Body of pancreas (tissue), 4 donors: Measurements from ENCODE around the gene CACNA1C. TPM values are rescaled to one million over a fixed set of nuclear protein-coding genes. Genes with fewer than 3 reads are reported as not detected.

ENCODE experiments used
- ATAC-seq: fragments of 150-250 bp; one replicate; pipeline ENCODE4 v1.9.1; 2016
- DNase-seq, 4 donors: peaks; one replicate each; pipeline ENCODE4 v3.0.0-alpha.2; 2019
- H3K27ac ChIP-seq, 4 donors: fragments of 200-600 bp; sonication (generic); 1 replicate in 3 of 4; 2 replicates in 1 of 4; pipeline versions ENCODE4 v1.5.1 to v1.6.1; 2016 to 2019; ENCODE audit warnings: mild to moderate bottlenecking in 1 of 4, mixed read lengths in 1 of 4, moderate library complexity in 1 of 4
- H3K27me3 ChIP-seq, 2 donors: fragments of 200-600 bp; sonication (generic); one replicate each; pipeline ENCODE4 v1.6.0; 2016; ENCODE audit warnings: mild to moderate bottlenecking in 1 of 2
- H3K36me3 ChIP-seq, 2 donors: fragments of 200-600 bp; sonication (generic); replicated peaks in 1 of 2; 2 replicates each; pipeline ENCODE4 v1.5.1; 2016; ENCODE audit warnings: low read depth in 2 of 2; ENCODE audit not compliant: insufficient read depth in 1 of 2
- H3K4me1 ChIP-seq: fragments of 200-600 bp; sonication (generic); one replicate; pipeline ENCODE4 v1.6.0; 2016
- H3K4me3 ChIP-seq, 2 donors: fragments of 200-600 bp; sonication (generic); 1 replicate in 1 of 2; 2 replicates in 1 of 2; pipeline ENCODE4 v1.5.1; 2016 to 2019
- H3K9me3 ChIP-seq, 3 donors: fragments of 200-600 bp; sonication (generic); 1 replicate in 2 of 3; 2 replicates in 1 of 3; pipeline ENCODE4 v1.5.1; 2016
- CTCF ChIP-seq, 7 experiments: fragments of 450-650 bp in 4 of 7; fragments of 200-600 bp in 3 of 7; sonication (generic) in 3 of 7; IDR thresholded peaks; one replicate each; pipeline ENCODE4 v1.5.1; 2016 to 2019; ENCODE audit warnings: antibody characterized with exemption in 7 of 7
- POLR2A ChIP-seq, 3 donors: fragments of 450-650 bp; IDR thresholded peaks; one replicate each; pipeline ENCODE4 v1.6.1; 2016; ENCODE audit warnings: antibody characterized with exemption in 3 of 3, mild to moderate bottlenecking in 2 of 3
- WGBS, 2 donors: methylation state at CpG; one replicate each; pipeline ENCODE4 v1.1.5; 2017; 5-methylcytosine and 5-hydroxymethylcytosine counted together
- intact Hi-C: fragments of 100-400 bp; cut with DNase I; formaldehyde crosslinking; loops from one replicate; pipeline ENCODE4 v1.15.1; 2023
- total RNA-seq, 2 donors: library from RNA; depleted of rRNA; stranded (reverse); fragments of >200 nt; gene quantifications; one replicate each; pipeline ENCODE4 v1.1.0, GENCODE V29; 2016

The CACNA1C gene
- total RNA-seq, 2 donors from 2014 or later: 2.3 to 4.4 TPM

DNA sequence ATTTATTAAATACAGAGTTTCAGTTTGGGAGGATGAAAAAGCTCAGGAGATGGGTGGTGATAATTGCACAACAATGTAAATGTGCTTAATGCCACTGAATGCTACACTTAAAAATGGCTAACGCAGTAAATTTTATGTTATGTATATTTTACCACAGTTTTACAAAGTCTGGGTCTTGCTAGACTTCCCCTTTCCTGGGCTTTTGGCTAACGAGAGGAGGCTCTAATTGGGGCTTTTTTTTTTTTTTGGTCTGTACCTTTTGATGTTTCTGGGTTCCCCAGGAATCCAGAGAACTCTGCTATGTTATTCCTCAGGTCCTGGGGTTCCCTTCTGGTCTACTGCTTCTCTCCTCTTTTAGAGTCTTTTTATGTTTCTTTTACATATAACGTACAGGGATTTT is 355.5 kb downstream of the CACNA1C start:
- TF ChIP-seq CTCF (IDR thresholded peaks at IDR 0.05) (no peak), POLR2A (IDR thresholded peaks at IDR 0.05) (no peak)
- H3K27ac ChIP-seq: no peak overlapping the region

DNA sequence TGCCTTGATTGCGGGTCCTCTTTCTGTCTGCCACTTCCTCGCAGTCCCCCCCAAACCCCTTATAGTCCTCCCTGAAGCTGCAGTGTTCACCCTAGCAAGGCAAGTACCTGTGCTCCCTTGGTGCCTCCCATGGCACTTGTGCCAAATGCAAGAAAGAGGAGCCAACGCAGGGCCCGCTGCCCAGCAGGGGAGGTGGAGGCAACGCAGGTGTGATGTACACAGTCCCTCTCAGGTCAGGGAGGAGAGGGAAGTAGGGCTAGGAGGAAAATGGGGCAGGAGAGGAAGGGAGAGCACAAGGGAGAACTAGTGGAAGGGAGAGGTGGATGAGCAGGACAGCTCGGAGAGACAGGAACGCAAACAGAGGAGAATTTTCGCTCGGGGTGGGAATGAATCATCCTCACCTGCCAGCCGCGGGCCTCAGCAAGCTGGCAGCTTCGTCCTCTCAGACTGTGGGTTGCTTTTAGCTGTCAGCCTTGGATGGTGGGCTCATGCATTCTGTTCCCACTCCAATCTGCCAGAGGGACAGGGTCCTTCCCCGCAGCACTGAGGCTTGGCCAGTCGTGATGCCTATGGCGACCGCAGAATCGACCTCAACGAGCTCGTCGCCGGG is 357.0 kb downstream of the CACNA1C start:
- Histone ChIP-seq H3K4me3 (no peak overlapping the region), H3K9me3 (no peaks in the 10 kb centered on the region), H3K4me1 (no peaks in the 10 kb centered on the region), H3K36me3 (no peaks in the 10 kb centered on the region), H3K27ac (no peak overlapping the region), H3K27me3 (no peaks in the 10 kb centered on the region)
- intact Hi-C loops: no loop called here
- DNase-seq: no peak
- TF ChIP-seq POLR2A (IDR thresholded peaks at IDR 0.05) (no peak), CTCF (IDR thresholded peaks at IDR 0.05) (no peak)
- 65 to 72% methylated on average over 21 of the region's 21 CpGs for WGBS, 2 donors
- no peak for ATAC-seq

More for the DNA sequence above, 355.5 kb downstream of the CACNA1C start:
- ATAC-seq (no peak), DNase-seq (no peak)
- 38 to 40% methylated on average over 3 of the region's 3 CpGs for WGBS, 2 donors
- Histone ChIP-seq H3K27me3 (no peaks in the 10 kb centered on the region), H3K4me3 (no peak overlapping the region), H3K36me3 (no peaks in the 10 kb centered on the region), H3K9me3 (no peaks in the 10 kb centered on the region), H3K4me1 (no peaks in the 10 kb centered on the region)
- intact Hi-C loops: no loop called here

GRCh38 chr12:2410496-2410895 is 357.7 kb downstream of the CACNA1C start:
- Histone ChIP-seq H3K27me3 (no peaks in the 10 kb centered on the region), H3K27ac (no peak overlapping the region), H3K36me3 (no peaks in the 10 kb centered on the region), H3K4me1 (no peaks in the 10 kb centered on the region), H3K9me3 (no peaks in the 10 kb centered on the region), H3K4me3 (no peak overlapping the region)
- 58 to 59% methylated on average over 10 of the region's 10 CpGs for WGBS, 2 donors
- intact Hi-C loops: no loop called here
- TF ChIP-seq POLR2A (IDR thresholded peaks at IDR 0.05) (no peak), CTCF (IDR thresholded peaks at IDR 0.05) (no peak)
- no peak for DNase-seq
- no peak for ATAC-seq

DNA sequence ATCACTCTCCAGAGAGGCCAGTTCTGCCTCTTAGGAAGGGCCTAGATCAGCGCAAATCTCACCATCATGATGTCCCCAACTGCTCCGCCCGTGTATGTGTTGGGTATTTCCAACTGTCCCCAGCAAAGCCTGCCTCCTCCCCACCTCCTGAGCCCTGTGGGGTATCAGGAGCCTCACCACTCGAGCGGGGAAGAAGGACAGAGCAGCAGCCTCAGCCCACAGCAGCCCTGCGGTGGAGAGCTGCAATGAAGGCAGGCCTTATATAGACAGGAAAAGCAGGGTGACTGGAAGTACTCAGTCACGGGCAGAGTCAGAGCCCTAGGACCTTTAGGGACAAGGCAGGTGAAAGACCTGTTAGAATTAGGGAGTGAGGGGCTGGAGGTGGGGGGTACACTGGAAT is 358.2 kb downstream of the CACNA1C start:
- no peak overlapping the region for H3K27ac ChIP-seq
- no peaks in the 10 kb centered on the region for H3K27me3 ChIP-seq
- H3K4me1 ChIP-seq: no peaks in the 10 kb centered on the region
- no peak for ATAC-seq
- DNase-seq: no peak
- no peak overlapping the region for H3K4me3 ChIP-seq
- intact Hi-C loops: no loop called here
- no peaks in the 10 kb centered on the region for H3K9me3 ChIP-seq
- WGBS, 2 donors: 54 to 62% methylated on average over 7 of the region's 7 CpGs
- H3K36me3 ChIP-seq: no peaks in the 10 kb centered on the region
- TF ChIP-seq CTCF (IDR thresholded peaks at IDR 0.05) (no peak), POLR2A (IDR thresholded peaks at IDR 0.05) (no peak)

DNA sequence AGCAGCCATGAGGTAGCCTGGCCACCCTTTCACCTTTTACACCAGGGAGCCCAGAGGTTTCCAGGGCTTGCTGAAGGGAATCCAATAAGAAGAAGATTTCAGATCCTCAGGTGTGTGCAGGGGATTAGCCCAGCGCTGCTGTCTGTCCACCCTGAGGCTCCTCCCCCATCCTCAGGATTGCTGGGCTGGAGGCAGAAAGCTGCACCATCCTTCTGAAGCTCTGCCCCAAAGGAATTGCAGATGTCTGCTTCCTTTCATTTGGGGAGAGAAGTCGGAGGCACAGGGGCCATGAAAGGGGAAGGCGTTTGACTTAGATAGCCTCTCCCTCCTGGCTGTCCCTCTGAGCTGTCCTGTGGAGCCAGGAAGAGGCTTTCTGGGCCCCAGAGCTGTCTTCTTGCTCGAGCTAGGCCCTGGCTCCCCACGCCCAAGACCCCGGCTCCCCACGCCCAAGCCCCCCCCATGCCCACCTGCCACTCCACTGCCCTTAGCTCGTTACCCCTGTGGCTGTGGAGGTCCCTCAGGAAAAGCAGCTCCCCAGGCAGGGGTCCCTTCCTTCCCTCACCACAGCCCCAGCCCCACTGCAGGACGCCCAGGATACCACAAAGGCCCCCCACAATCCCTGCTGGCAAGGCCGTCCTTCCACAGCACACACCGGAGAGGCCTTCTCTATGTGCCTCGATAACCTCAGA is 359.0 kb downstream of the CACNA1C start:
- no peaks in the 10 kb centered on the region for H3K27me3 ChIP-seq
- TF ChIP-seq POLR2A (IDR thresholded peaks at IDR 0.05) (no peak), CTCF (IDR thresholded peaks at IDR 0.05) (no peak)
- H3K4me3 ChIP-seq: no peak overlapping the region
- H3K9me3 ChIP-seq: no peaks in the 10 kb centered on the region
- H3K4me1 ChIP-seq: no peaks in the 10 kb centered on the region
- H3K27ac ChIP-seq: no peak overlapping the region
- intact Hi-C loops: no loop called here
- no peaks in the 10 kb centered on the region for H3K36me3 ChIP-seq
- DNase-seq: no peak
- ATAC-seq: no peak
- 54 to 61% methylated on average over 12 of the region's 12 CpGs for WGBS, 2 donors
